ENCODE data around the gene ACOT7. TPM values are rescaled to one million over a fixed set of nuclear protein-coding genes. Genes with fewer than 3 reads are reported as not detected.

The ACOT7 gene
- total RNA-seq, 1 donor from 2014 or later: 48.1 TPM

DNA sequence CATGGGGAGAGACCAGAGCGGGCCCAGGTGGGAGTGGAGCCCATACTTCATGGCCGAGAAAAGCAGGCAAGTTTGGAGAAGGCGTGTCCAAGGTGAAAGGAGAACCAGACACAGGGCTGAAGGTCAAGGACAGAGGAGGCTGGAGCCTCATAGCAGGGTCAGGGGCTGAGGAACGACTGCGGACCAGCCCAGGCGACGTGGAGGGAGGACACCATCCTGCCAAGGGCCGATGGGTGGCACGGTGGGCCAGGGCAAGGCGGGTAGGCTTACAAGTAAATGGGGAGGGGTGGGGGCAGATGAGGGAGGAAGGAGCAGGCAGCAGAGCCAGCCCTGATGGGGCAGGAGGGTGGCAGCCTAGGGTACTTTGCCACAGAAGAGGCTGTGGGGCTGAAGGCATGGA is 114.5 kb downstream of the ACOT7 start:
- TF ChIP-seq, protein P1, sequence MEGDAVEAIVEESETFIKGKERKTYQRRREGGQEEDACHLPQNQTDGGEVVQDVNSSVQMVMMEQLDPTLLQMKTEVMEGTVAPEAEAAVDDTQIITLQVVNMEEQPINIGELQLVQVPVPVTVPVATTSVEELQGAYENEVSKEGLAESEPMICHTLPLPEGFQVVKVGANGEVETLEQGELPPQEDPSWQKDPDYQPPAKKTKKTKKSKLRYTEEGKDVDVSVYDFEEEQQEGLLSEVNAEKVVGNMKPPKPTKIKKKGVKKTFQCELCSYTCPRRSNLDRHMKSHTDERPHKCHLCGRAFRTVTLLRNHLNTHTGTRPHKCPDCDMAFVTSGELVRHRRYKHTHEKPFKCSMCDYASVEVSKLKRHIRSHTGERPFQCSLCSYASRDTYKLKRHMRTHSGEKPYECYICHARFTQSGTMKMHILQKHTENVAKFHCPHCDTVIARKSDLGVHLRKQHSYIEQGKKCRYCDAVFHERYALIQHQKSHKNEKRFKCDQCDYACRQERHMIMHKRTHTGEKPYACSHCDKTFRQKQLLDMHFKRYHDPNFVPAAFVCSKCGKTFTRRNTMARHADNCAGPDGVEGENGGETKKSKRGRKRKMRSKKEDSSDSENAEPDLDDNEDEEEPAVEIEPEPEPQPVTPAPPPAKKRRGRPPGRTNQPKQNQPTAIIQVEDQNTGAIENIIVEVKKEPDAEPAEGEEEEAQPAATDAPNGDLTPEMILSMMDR (IDR thresholded peaks at IDR 0.05): no peak
- H3K4me1 Mint-ChIP-seq (ENCODE audit: low read depth): peaks cover 29% of the 10 kb centered on the region
- peaks cover 2% of the 10 kb centered on the region for H3K36me3 Mint-ChIP-seq (ENCODE audit: low read depth)
- no peaks in the 10 kb centered on the region for H3K9me3 Mint-ChIP-seq (ENCODE audit: low read depth)
- H3K27ac Mint-ChIP-seq (ENCODE audit: unreplicated experiment): no peak overlapping the region
- no peak for DNase-seq (ENCODE audit: low spot score)
- no peaks in the 10 kb centered on the region for H3K27me3 Mint-ChIP-seq (ENCODE audit: low read depth)
- no peak overlapping the region for H3K4me3 Mint-ChIP-seq (ENCODE audit: unreplicated experiment)

DNA sequence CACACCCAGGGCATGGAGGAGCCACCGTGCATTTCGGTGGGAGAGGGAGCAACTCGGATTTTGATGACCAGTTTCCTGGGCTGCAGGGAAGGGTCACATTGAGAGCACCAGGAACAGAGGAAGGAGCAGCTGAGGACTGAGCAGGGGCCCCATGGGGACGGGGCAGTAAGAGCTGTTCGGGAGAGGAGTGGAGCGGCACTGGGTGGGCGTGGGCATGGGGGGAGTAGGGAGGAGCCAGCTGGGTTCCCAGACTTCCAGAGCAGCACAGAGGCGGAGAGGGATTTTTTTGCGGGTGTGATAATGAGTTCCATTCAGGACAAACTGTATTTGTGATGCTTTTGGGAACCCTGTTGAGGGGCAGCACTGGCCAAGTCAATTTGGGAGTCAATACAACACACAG is 115.3 kb downstream of the ACOT7 start:
- Mint-ChIP-seq H3K36me3 (ENCODE audit: low read depth) (peaks cover 2% of the 10 kb centered on the region), H3K4me1 (ENCODE audit: low read depth) (peaks cover 33% of the 10 kb centered on the region), H3K9me3 (ENCODE audit: low read depth) (no peaks in the 10 kb centered on the region), H3K27ac (ENCODE audit: unreplicated experiment) (no peak overlapping the region), H3K27me3 (ENCODE audit: low read depth) (no peaks in the 10 kb centered on the region), H3K4me3 (ENCODE audit: unreplicated experiment) (no peak overlapping the region)
- TF ChIP-seq, protein P1 (IDR thresholded peaks at IDR 0.05): no peak
- DNase-seq (ENCODE audit: low spot score): no peak

DNA sequence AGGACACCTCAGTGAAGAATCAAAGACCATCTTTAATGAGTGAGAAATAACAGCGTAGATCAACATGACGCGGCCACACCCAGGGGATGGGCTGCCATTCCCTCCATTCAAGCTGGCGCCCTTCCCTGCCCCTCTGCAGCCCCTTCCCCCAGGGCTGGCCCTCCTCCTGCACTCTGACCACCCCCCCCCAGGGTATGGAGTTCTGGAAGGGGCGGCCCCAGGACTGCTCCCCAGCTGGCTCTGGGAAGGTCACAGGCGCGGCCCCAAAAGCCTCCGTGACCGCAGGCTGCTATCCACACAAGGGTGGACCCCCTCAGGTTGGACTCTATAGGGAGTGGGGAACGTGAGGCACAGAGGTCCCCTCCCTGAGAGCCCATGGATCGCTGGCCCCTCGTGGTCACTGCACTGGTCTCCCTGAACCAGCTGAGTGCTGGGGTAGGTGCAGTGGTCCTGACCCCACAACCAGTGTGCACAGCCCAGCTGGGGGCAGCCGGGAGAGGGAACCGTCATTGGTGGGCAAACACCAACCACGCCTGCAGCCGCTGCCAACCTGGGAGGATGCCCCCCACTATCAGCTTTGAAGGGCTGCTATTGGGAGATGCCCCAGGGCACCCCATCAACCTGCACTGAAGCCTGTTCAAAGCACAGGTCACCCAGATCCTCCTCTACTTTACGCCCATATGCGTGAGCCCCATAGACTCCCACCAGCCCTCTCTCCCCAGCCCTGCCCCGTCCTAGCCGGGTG is 116.6 kb downstream of the ACOT7 start:
- H3K9me3 Mint-ChIP-seq (ENCODE audit: low read depth): no peaks in the 10 kb centered on the region
- TF ChIP-seq, protein P1 (IDR thresholded peaks at IDR 0.05): no peak
- no peak for DNase-seq (ENCODE audit: low spot score)
- peak overlapping the region; percentile 61 for H3K4me3 Mint-ChIP-seq (ENCODE audit: unreplicated experiment)
- H3K36me3 Mint-ChIP-seq (ENCODE audit: low read depth): peaks cover 2% of the 10 kb centered on the region
- no peaks in the 10 kb centered on the region for H3K27me3 Mint-ChIP-seq (ENCODE audit: low read depth)
- peaks cover 40% of the 10 kb centered on the region for H3K4me1 Mint-ChIP-seq (ENCODE audit: low read depth)
- H3K27ac Mint-ChIP-seq (ENCODE audit: unreplicated experiment): peak overlapping the region; percentile 93

DNA sequence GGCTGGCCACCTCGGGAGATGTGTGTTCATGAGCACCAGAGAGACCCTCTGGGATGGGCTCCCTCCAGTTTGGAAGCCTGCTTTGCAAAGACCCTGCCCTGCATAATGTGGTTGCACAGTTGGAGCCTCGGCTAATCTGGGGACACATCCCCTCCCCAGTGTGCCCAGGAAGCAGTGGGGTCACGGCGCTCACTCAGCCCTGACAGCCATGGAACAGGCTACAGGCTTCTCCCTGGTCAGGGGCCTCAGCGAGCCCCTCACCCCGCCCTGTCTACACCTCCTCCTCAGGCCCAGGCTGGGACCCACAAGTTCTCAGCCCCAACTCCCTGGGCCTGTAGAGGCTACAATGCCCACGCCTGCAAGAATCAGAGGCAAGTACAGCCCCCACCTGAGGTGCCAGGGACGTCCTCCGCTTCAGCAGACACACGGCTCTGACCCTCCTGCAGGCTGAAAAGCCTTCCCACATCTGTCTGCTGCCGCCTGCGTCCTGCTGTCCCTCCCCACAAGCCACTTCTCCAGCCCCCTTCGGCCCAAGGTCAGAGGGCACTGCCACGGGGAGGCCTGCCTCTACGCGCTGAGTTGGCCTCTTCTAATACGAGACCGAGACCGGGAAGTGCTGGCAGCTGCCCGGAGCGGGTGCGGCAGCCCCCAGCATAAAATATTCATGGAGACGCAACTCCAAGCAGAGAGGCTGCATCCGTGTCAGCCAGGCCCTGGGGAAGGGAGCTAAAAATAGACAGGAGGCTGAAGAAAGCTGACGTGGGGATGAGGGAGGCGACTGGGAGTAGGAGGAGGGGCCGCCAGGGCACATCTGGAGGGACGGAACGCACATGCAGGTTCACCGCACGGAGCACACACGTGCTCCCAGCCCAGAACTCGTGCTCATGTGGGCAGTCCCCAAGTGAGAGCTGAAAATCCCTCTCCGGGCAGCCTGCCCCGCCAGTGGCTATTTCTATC is 117.5 kb downstream of the ACOT7 start:
- Mint-ChIP-seq H3K27me3 (ENCODE audit: low read depth) (no peaks in the 10 kb centered on the region), H3K9me3 (ENCODE audit: low read depth) (no peaks in the 10 kb centered on the region), H3K4me1 (ENCODE audit: low read depth) (peaks cover 31% of the 10 kb centered on the region), H3K4me3 (ENCODE audit: unreplicated experiment) (peak overlapping the region; percentile 61), H3K27ac (ENCODE audit: unreplicated experiment) (peak overlapping the region; percentile 93), H3K36me3 (ENCODE audit: low read depth) (peaks cover 2% of the 10 kb centered on the region)
- no peak for DNase-seq (ENCODE audit: low spot score)
- TF ChIP-seq, protein P1 (IDR thresholded peaks at IDR 0.05): no peak

DNA sequence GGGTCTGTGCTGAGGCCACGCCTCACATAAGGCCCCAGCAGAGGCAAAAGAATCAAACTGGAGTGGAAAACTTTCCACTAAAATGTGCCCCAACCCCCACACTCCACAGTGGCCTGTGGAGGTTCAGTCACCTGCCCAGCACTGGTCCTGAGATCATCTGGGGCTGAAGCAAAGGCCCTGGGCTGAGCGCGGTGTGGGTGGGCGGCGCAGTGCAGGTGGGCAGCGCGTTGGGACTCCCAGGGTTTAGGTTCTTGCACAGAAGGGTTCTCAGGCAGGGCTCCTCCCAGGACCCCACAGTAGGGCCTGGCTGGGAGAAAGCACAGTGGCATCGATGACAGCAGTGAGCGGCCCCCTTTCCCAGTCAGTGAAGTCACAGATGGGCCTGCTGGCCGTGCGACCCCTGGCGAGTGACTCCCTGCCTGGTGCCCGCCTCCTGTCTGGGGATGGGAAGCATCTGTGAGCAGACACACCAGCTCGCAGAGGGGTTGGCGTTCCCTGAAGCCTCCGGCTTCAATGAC is 118.9 kb downstream of the ACOT7 start:
- H3K4me3 Mint-ChIP-seq (ENCODE audit: unreplicated experiment): no peak overlapping the region
- DNase-seq (ENCODE audit: low spot score): no peak
- no peaks in the 10 kb centered on the region for H3K9me3 Mint-ChIP-seq (ENCODE audit: low read depth)
- no peak overlapping the region for H3K27ac Mint-ChIP-seq (ENCODE audit: unreplicated experiment)
- no peaks in the 10 kb centered on the region for H3K27me3 Mint-ChIP-seq (ENCODE audit: low read depth)
- peaks cover 35% of the 10 kb centered on the region for H3K4me1 Mint-ChIP-seq (ENCODE audit: low read depth)
- TF ChIP-seq, protein P1 (IDR thresholded peaks at IDR 0.05): no peak
- peaks cover 2% of the 10 kb centered on the region for H3K36me3 Mint-ChIP-seq (ENCODE audit: low read depth)
